Mesenchymal stem cell (in vitro differentiated cells and primary cell): ENCODE data around the gene KANK4.

Experiments
- DNase-seq: peaks from one replicate; pipeline ENCODE4 v3.0.0-alpha.2; 2013
- H2AFZ ChIP-seq: one replicate; pipeline ENCODE4 v1.6.1; 2013; ENCODE audit warnings: low read depth, mild to moderate bottlenecking, control low read depth, inconsistent platforms, low read length, moderate library complexity
- H2AK5ac ChIP-seq: 2 replicates; pipeline ENCODE4 v1.6.1; 2013; ENCODE audit warnings: low read length, moderate library complexity, mild to moderate bottlenecking, inconsistent platforms; ENCODE audit not compliant: severe bottlenecking
- H2BK120ac ChIP-seq: one replicate; pipeline ENCODE4 v1.6.1; 2013; ENCODE audit warnings: low read depth, mild to moderate bottlenecking, inconsistent platforms, low read length, moderate library complexity
- H2BK12ac ChIP-seq, 2 experiments: one replicate each; pipeline ENCODE4 v1.6.1; 2013; ENCODE audit warnings: inconsistent platforms in 2 of 2, low read length in 2 of 2, mild to moderate bottlenecking in 2 of 2, moderate library complexity in 2 of 2, control low read depth in 1 of 2
- H2BK15ac ChIP-seq: one replicate; pipeline ENCODE4 v1.6.1; 2013; ENCODE audit warnings: mild to moderate bottlenecking, low read depth, inconsistent platforms; ENCODE audit not compliant: poor library complexity, severe bottlenecking
- H2BK5ac ChIP-seq: 2 replicates; pipeline ENCODE4 v1.6.1; 2013; ENCODE audit warnings: low read depth, mild to moderate bottlenecking, low read length, control low read depth, inconsistent platforms; ENCODE audit not compliant: poor library complexity, severe bottlenecking
- H3K14ac ChIP-seq, 2 experiments: one replicate each; pipeline ENCODE4 v1.6.1; 2013; ENCODE audit warnings: inconsistent platforms in 2 of 2, low read length in 2 of 2, control low read depth in 1 of 2, mild to moderate bottlenecking in 1 of 2, moderate library complexity in 1 of 2
- H3K18ac ChIP-seq, 2 experiments: one replicate each; pipeline ENCODE4 v1.6.1; 2013; ENCODE audit warnings: inconsistent platforms in 2 of 2, low read length in 2 of 2, control low read depth in 1 of 2, low read depth in 1 of 2, mild to moderate bottlenecking in 1 of 2
- H3K23ac ChIP-seq, 2 experiments: one replicate each; pipeline ENCODE4 v1.6.1; 2013; ENCODE audit warnings: inconsistent platforms in 2 of 2, low read length in 2 of 2, mild to moderate bottlenecking in 2 of 2, moderate library complexity in 2 of 2, control low read depth in 1 of 2
- H3K27ac ChIP-seq: 2 replicates; pipeline ENCODE4 v1.5.1; 2013; ENCODE audit warnings: mild to moderate bottlenecking, moderate library complexity, low read length, control low read depth, inconsistent platforms; ENCODE audit not compliant: poor library complexity, severe bottlenecking
- H3K27me3 ChIP-seq, 2 experiments: 2 replicates each; pipeline versions ENCODE4 v1.6.1 to v1.7.0; 2013; ENCODE audit warnings: low read length in 2 of 2, mild to moderate bottlenecking in 2 of 2, moderate library complexity in 2 of 2, control low read depth in 1 of 2, inconsistent platforms in 1 of 2; ENCODE audit not compliant: control insufficient read depth in 1 of 2, insufficient read depth in 1 of 2
- H3K36me3 ChIP-seq, 2 experiments: 2 replicates each; pipeline versions ENCODE4 v1.6.1 to v1.7.0; 2013; ENCODE audit warnings: low read length in 2 of 2, control low read depth in 1 of 2, inconsistent platforms in 1 of 2, low read depth in 1 of 2, mild to moderate bottlenecking in 1 of 2; ENCODE audit not compliant: insufficient read depth in 2 of 2, control insufficient read depth in 1 of 2
- H3K4ac ChIP-seq, 2 experiments: one replicate each; pipeline ENCODE4 v1.6.1; 2013; ENCODE audit warnings: inconsistent platforms in 2 of 2, low read length in 2 of 2, mild to moderate bottlenecking in 2 of 2, moderate library complexity in 2 of 2, control low read depth in 1 of 2, low read depth in 1 of 2
- H3K4me1 ChIP-seq: 2 replicates; pipeline ENCODE4 v1.6.1; 2013; ENCODE audit warnings: low read depth, low read length, control low read depth; ENCODE audit not compliant: control insufficient read depth, insufficient read depth
- H3K4me2 ChIP-seq: 2 replicates; pipeline ENCODE4 v1.6.1; 2013; ENCODE audit warnings: low read length, mild to moderate bottlenecking, inconsistent platforms; ENCODE audit not compliant: poor library complexity, severe bottlenecking
- H3K4me3 ChIP-seq, 2 experiments: 2 replicates each; pipeline versions ENCODE4 v1.5.1 to v1.7.0; 2013; ENCODE audit warnings: low read length in 2 of 2, mild to moderate bottlenecking in 2 of 2, control low read depth in 1 of 2, low read depth in 1 of 2; ENCODE audit not compliant: insufficient read depth in 1 of 2
- H3K79me1 ChIP-seq: replicated peaks from 2 replicates; pipeline ENCODE4 v1.6.1; 2013; ENCODE audit warnings: mild to moderate bottlenecking, control low read depth, low read length, inconsistent platforms; ENCODE audit not compliant: poor library complexity, severe bottlenecking
- H3K9ac ChIP-seq: 2 replicates; pipeline ENCODE4 v1.7.0; 2013; ENCODE audit warnings: mild to moderate bottlenecking, low read length, moderate library complexity
- H3K9me3 ChIP-seq: 2 replicates; pipeline ENCODE4 v1.7.0; 2013; ENCODE audit warnings: mild to moderate bottlenecking, low read length; ENCODE audit not compliant: control insufficient read depth
- H4K8ac ChIP-seq: one replicate; pipeline ENCODE4 v1.6.1; 2013; ENCODE audit warnings: inconsistent platforms, mild to moderate bottlenecking, low read length, moderate library complexity
- H4K91ac ChIP-seq: one replicate; pipeline ENCODE4 v1.6.1; 2013; ENCODE audit warnings: mild to moderate bottlenecking, low read length, inconsistent platforms
- WGBS: methylation state at CpG from one replicate; pipeline ENCODE4 v1.1.7; 2013; ENCODE audit warnings: mixed read lengths; 5-methylcytosine and 5-hydroxymethylcytosine counted together

Gene KANK4

GRCh38 chr1:62237361-62237760 lies 81.9 kb downstream of the KANK4 start:
- Histone ChIP-seq H3K14ac (no peak overlapping the region), H3K27ac (no peak overlapping the region), H3K4me2 (no peak overlapping the region), H4K8ac (no peak overlapping the region), H2AFZ (no peak overlapping the region), H3K79me1 (no peaks in the 10 kb centered on the region), H2BK120ac (no peak overlapping the region), H3K27me3 (no peaks in the 10 kb centered on the region), H3K4me1 (peaks cover 2% of the 10 kb centered on the region), H2BK5ac (no peak overlapping the region), H2AK5ac (no peak overlapping the region), H3K18ac (no peak overlapping the region), H3K9ac (no peak overlapping the region), H2BK15ac (no peak overlapping the region), H3K36me3 (no peaks in the 10 kb centered on the region), H4K91ac (no peak overlapping the region), H3K23ac (no peak overlapping the region), H3K4me3 (no peak overlapping the region), H2BK12ac (no peak overlapping the region), H3K4ac (no peak overlapping the region), H3K9me3 (no peaks in the 10 kb centered on the region)
- no peak for DNase-seq
- 72% methylated on average over 2 of the region's 4 CpGs for WGBS

- H3K27ac ChIP-seq, result no peak overlapping the region
- H3K4me2 ChIP-seq, result no peak overlapping the region
- H3K36me3 ChIP-seq, result no peaks in the 10 kb centered on the region
- no peak overlapping the region for H4K91ac ChIP-seq
- no peak overlapping the region for H2AFZ ChIP-seq
- H3K4ac ChIP-seq, result no peak overlapping the region
- no peaks in the 10 kb centered on the region for H3K79me1 ChIP-seq
- no peak overlapping the region for H2BK12ac ChIP-seq
- H3K14ac ChIP-seq, result no peak overlapping the region
- no peak overlapping the region for H3K23ac ChIP-seq
- no peak overlapping the region for H2AK5ac ChIP-seq
- no peak overlapping the region for H2BK120ac ChIP-seq
- no peak overlapping the region for H4K8ac ChIP-seq
- H3K9ac ChIP-seq, result no peak overlapping the region
- H3K4me3 ChIP-seq, result no peak overlapping the region
- no peak for DNase-seq
- H3K4me1 ChIP-seq, result peaks cover 2% of the 10 kb centered on the region
- H3K18ac ChIP-seq, result no peak overlapping the region
- no peaks in the 10 kb centered on the region for H3K27me3 ChIP-seq
- no CpG with 5 or more reads among the region's 2 CpGs for WGBS
- H3K9me3 ChIP-seq, result no peaks in the 10 kb centered on the region
- H2BK5ac ChIP-seq, result no peak overlapping the region
- H2BK15ac ChIP-seq, result no peak overlapping the region
These were observed 83.7 kb downstream of the KANK4 start for GRCh38 chr1:62235576-62235975.

- Histone ChIP-seq H3K9me3 (no peaks in the 10 kb centered on the region), H3K4me1 (peaks cover 4% of the 10 kb centered on the region), H3K27ac (no peak overlapping the region), H4K8ac (no peak overlapping the region), H2BK120ac (no peak overlapping the region), H3K4ac (no peak overlapping the region), H3K4me2 (no peak overlapping the region), H3K18ac (no peak overlapping the region), H3K4me3 (no peak overlapping the region), H4K91ac (no peak overlapping the region), H3K36me3 (no peaks in the 10 kb centered on the region), H2BK12ac (no peak overlapping the region), H2BK15ac (no peak overlapping the region), H2BK5ac (no peak overlapping the region), H3K9ac (no peak overlapping the region), H2AFZ (no peak overlapping the region), H3K14ac (no peak overlapping the region), H3K79me1 (no peaks in the 10 kb centered on the region), H3K23ac (no peak overlapping the region), H3K27me3 (no peaks in the 10 kb centered on the region), H2AK5ac (no peak overlapping the region)
- WGBS, result 82% methylated on average over 6 of the region's 6 CpGs
- no peak for DNase-seq
These were observed 84.5 kb downstream of the KANK4 start for GRCh38 chr1:62234688-62235087.

GRCh38 chr1:62233926-62234450 lies 85.2 kb downstream of the KANK4 start:
- Histone ChIP-seq H3K4me2 (no peak overlapping the region), H2BK5ac (no peak overlapping the region), H4K91ac (no peak overlapping the region), H3K4me1 (peaks cover 4% of the 10 kb centered on the region), H3K79me1 (no peaks in the 10 kb centered on the region), H3K4me3 (no peak overlapping the region), H3K27me3 (no peaks in the 10 kb centered on the region), H2BK15ac (no peak overlapping the region), H3K23ac (no peak overlapping the region), H4K8ac (no peak overlapping the region), H3K9me3 (no peaks in the 10 kb centered on the region), H3K9ac (no peak overlapping the region), H3K18ac (no peak overlapping the region), H3K14ac (no peak overlapping the region), H2AK5ac (no peak overlapping the region), H2AFZ (no peak overlapping the region), H2BK12ac (no peak overlapping the region), H3K36me3 (no peaks in the 10 kb centered on the region), H3K27ac (no peak overlapping the region), H3K4ac (no peak overlapping the region), H2BK120ac (no peak overlapping the region)
- no peak for DNase-seq
- WGBS, result 95% methylated on average over 3 of the region's 7 CpGs
